HEK293 (cell line): ENCODE measurements around the gene IGLL1.

ENCODE experiments used
- AEBP2 ChIP-seq: fragments of 450-650 bp; formaldehyde crosslinking; IDR thresholded peaks from 2 replicates; pipeline ENCODE4 v1.5.1; 2016; ENCODE audit warnings: missing biosample characterization, missing genetic modification characterization, borderline replicate concordance
- CTCF ChIP-seq: fragments of 450-650 bp; formaldehyde crosslinking; IDR thresholded peaks from 2 replicates; pipeline ENCODE4 v1.5.1; 2016; ENCODE audit warnings: missing biosample characterization, missing genetic modification characterization
- KLF17 ChIP-seq: fragments of 450-650 bp; formaldehyde crosslinking; IDR thresholded peaks from 2 replicates; pipeline ENCODE4 v1.5.1; 2016; ENCODE audit warnings: missing biosample characterization, missing genetic modification characterization
- REST ChIP-seq: fragments of 450-650 bp; formaldehyde crosslinking; IDR thresholded peaks from 2 replicates; pipeline ENCODE4 v1.5.1; 2016; ENCODE audit warnings: missing biosample characterization, missing genetic modification characterization
- ZBTB8A ChIP-seq: fragments of 450-650 bp; formaldehyde crosslinking; IDR thresholded peaks from 2 replicates; pipeline ENCODE4 v1.5.1; 2016; ENCODE audit warnings: missing biosample characterization, missing genetic modification characterization
- ZEB2 ChIP-seq: fragments of 450-650 bp; formaldehyde crosslinking; IDR thresholded peaks from 2 replicates; pipeline ENCODE4 v1.5.1; 2016; ENCODE audit warnings: missing biosample characterization, missing genetic modification characterization
- ZNF121 ChIP-seq: fragments of 450-650 bp; formaldehyde crosslinking; IDR thresholded peaks from 2 replicates; pipeline ENCODE4 v1.5.1; 2016; ENCODE audit warnings: missing biosample characterization, missing genetic modification characterization
- ZNF23 ChIP-seq: fragments of 450-650 bp; formaldehyde crosslinking; IDR thresholded peaks from 2 replicates; pipeline ENCODE4 v1.5.1; 2016; ENCODE audit warnings: missing biosample characterization, missing genetic modification characterization, borderline replicate concordance
- ZNF423 ChIP-seq: fragments of 450-650 bp; formaldehyde crosslinking; IDR thresholded peaks from 2 replicates; pipeline ENCODE4 v1.5.1; 2016; ENCODE audit warnings: missing biosample characterization, missing genetic modification characterization
- ZNF777 ChIP-seq: fragments of 450-650 bp; formaldehyde crosslinking; IDR thresholded peaks from 2 replicates; pipeline ENCODE4 v1.5.1; 2017; ENCODE audit warnings: missing biosample characterization, missing genetic modification characterization, borderline replicate concordance
- ZSCAN16 ChIP-seq: fragments of 450-650 bp; formaldehyde crosslinking; IDR thresholded peaks from 2 replicates; pipeline ENCODE4 v1.5.1; 2016; ENCODE audit warnings: missing biosample characterization, missing genetic modification characterization

- no peak for TF ChIP-seq ZNF23 (tag by site-specific recombination)
- TF ChIP-seq KLF17 (tag by site-specific recombination): no peak
- TF ChIP-seq CTCF (tag by site-specific recombination): no peak
- no peak for TF ChIP-seq ZNF777 (tag by site-specific recombination)
- no peak for TF ChIP-seq ZNF423 (tag by site-specific recombination)
- TF ChIP-seq ZNF121 (tag by site-specific recombination): no peak
- TF ChIP-seq AEBP2: no peak
- TF ChIP-seq REST: no peak
- no peak for TF ChIP-seq ZBTB8A (tag by site-specific recombination)
- TF ChIP-seq ZSCAN16 (tag by site-specific recombination): no peak
- TF ChIP-seq ZEB2 (tag by site-specific recombination): no peak
Measured at GRCh38 chr22:23581260-23581650, 1.2 kb upstream of the IGLL1 start.
